ENCODE data around the gene TPM3.
"Not testable (repeated sequence)": the region's sequence is repeated elsewhere in the genome, so short reads cannot be mapped to it uniquely, and the experiment has no call there.

Gene TPM3

GRCh38 chr1:154158307-154159125 lies 33.4 kb downstream of the TPM3 start:
- DNase-seq = no peak

- no peak for DNase-seq
These were observed 34.2 kb downstream of the TPM3 start for GRCh38 chr1:154157520-154158306.

GRCh38 chr1:154155251-154155650 lies 36.6 kb downstream of the TPM3 start:
- no peak for DNase-seq

GRCh38 chr1:154154534-154155191 lies 37.2 kb downstream of the TPM3 start, which contains the start of gene NUP210L:
TSS of gene NUP210L (minus strand) at chr1:154155073.
- DNase-seq = no peak

GRCh38 chr1:154154053-154154452 lies 37.8 kb downstream of the TPM3 start:
- DNase-seq = no peak

- no peak for DNase-seq
These were observed 40.6 kb downstream of the TPM3 start for GRCh38 chr1:154151311-154151710.

GRCh38 chr1:154148807-154149206 lies 43.1 kb downstream of the TPM3 start:
- no peak for DNase-seq

GRCh38 chr1:154147505-154147904 lies 44.4 kb downstream of the TPM3 start:
- DNase-seq = not testable (repeated sequence)

GRCh38 chr1:154145986-154146385 lies 45.9 kb downstream of the TPM3 start:
- DNase-seq = no peak

- no peak for DNase-seq
These were observed 49.5 kb downstream of the TPM3 start for GRCh38 chr1:154142358-154142757.

GRCh38 chr1:154141240-154141639 lies 50.7 kb downstream of the TPM3 start:
- DNase-seq = no peak

GRCh38 chr1:154137888-154138287 lies 54.0 kb downstream of the TPM3 start:
- DNase-seq = no peak

- DNase-seq = no peak
These were observed 58.6 kb downstream of the TPM3 start for GRCh38 chr1:154133256-154133655.

- DNase-seq = no peak
These were observed 62.4 kb downstream of the TPM3 start for GRCh38 chr1:154129391-154129970.

- not testable (repeated sequence) for DNase-seq
These were observed 68.7 kb downstream of the TPM3 start for GRCh38 chr1:154123205-154123604.

- DNase-seq = no peak
These were observed 74.3 kb downstream of the TPM3 start for GRCh38 chr1:154117642-154118041.

- no peak for DNase-seq
These were observed 76.7 kb downstream of the TPM3 start for GRCh38 chr1:154115180-154115579.
